Dedifferentiated amniotic fluid mesenchymal stem cell (primary cell): Measurements from ENCODE around the gene SELENOM.

Source experiments
- DNase-seq: peaks from one replicate; pipeline ENCODE4 v3.0.0-alpha.2; 2016; ENCODE audit errors: extremely low spot score

The SELENOM gene

DNA sequence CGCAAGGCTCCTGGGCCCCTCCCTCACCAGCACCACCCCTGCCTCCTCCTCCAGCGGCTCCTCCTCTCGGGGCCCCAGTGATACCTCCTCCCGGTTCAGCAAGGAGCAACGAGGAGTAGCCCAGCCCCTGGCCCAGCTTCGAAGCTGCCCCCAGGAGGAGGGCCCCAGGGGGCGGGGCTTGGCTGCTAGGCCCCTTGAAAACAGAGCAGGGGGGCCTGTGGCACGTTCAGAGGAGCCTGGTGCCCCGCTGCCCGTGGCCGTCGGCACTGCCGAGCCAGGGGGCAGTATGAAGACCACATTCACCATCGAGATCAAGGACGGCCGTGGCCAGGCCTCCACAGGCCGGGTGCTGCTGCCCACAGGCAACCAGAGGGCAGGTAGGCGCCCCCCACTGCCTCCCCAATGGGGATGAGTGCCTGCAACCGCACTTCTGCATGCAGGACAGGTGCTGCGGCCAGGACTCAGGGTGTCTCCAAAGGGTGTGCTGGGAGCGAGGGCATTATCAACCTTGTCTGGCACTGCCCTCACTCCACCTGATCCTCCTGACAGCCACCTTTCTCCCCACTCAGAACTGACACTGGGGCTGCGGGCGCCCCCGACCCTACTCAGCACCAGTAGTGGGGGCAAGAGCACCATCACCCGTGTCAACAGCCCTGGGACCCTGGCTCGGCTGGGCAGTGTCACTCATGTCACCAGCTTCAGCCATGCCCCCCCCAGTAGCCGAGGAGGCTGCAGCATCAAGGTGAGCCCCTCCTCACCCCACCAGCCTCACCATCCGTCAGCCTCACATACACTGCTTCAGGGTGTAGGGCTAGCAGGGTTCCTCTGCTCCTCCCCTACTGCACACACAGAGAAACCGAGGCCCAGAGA lies 16.0 kb downstream of the SELENOM start:
- no peak for DNase-seq

- DNase-seq = no peak
Observed at GRCh38 chr22:31090217-31091085, 16.9 kb downstream of the SELENOM start.

- no peak for DNase-seq
Observed at GRCh38 chr22:31089160-31090100, 17.9 kb downstream of the SELENOM start.

DNA sequence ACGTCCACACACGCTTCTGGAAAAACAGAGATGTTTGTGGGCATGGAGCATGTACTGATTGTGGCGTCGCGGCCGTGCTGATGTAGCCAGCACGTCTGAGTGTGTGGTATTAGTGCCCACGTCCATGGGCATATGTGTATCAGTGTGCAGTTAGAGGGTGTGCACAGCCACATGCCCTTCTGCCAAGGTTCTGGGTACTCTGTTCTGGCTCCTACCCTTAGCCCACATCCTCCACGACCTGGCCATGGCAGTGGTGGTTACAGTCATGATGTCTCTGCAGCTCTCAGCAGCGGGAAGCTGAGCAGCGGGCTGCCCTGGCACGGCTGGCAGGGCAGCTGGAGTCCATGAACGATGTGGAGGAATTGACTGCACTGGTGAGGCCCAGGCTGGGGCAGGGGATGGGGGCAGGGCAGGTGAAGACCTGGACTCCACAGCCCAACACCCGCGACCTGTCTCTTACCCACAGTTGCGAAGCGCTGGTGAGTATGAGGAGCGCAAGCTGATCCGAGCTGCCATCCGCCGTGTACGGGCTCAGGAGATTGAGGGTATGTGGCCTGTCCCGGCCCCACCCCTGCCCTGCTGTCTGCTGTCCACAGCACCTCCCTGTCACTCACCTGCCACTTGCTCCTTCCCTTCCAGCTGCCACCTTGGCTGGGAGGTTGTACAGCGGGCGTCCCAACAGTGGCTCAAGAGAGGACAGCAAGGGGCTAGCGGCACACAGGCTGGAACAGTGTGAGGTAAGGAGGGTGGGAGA lies 19.0 kb downstream of the SELENOM start:
- DNase-seq = no peak

DNA sequence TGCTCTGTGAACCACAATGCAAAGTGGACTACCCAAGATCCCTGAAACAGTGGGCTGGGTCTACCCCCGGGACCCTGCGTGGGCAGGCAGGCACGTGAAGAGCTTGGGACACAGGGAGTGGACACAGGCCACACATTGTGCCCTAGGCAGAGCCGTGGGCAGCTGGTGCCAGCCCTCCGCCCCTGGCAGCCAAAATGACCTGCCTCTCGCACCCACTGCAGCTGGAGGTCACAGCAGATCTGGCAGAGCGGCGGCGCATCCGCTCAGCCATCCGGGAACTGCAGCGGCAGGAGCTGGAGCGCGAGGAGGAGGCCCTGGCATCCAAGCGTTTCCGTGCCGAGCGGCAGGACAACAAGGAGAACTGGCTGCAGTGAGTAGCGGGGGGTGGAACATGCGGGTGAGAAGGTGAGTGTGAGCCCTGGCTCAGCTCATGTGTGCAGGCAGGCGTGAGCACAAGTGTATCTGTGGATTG lies 19.6 kb downstream of the SELENOM start:
- no peak for DNase-seq

DNA sequence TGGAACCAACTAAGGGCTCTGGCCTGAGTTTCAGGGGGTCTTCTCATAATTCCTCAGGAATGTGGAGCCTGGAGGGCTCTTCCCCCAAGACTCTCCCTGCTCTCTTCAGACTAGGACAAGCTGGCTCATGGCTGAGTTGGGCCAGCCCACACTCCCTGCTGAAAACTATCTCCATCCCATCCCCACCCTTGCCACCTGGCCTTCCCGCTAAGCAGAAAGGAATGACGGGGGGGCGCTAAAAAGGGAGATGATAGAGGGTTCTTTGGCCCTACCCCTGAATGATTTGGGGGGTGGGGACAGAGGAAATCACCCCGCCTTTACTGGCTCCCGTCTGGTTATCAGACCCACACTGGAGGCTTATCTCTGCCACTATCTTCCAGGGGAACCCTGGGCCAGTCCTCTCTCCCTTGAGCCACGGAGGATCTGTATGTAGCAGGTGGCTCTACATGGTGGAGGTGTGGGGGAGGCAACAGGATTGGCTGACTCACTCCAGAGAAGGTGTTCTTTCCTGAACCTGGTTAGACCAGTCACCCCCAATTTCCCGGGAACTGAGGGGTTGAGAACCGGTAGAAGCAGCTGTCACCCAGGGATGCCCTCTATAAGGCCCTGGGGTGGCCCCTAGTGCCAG lies 20.6 kb downstream of the SELENOM start:
- DNase-seq = no peak

DNA sequence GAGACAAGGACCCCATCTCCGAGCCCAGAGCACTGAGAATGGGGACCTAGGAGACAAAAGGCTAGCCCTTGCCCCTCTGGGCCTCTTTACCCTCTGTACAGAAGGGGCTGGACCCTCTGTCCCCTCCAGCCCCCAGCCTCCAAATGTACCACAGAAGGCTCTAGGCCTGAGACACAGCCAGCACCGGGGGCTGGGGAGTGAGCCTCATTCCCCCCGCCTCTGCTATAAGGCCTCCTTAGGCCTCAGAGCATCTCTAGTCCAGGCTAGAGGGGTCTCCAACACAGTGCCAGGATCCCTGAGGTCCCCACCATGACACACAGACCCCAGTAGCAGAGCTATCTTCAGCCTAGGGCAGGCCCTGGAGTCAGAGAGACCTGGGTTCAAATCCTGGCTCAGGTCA lies 21.4 kb downstream of the SELENOM start:
- DNase-seq = no peak

- no peak for DNase-seq
Observed at GRCh38 chr22:31085493-31085824, 21.9 kb downstream of the SELENOM start.

DNA sequence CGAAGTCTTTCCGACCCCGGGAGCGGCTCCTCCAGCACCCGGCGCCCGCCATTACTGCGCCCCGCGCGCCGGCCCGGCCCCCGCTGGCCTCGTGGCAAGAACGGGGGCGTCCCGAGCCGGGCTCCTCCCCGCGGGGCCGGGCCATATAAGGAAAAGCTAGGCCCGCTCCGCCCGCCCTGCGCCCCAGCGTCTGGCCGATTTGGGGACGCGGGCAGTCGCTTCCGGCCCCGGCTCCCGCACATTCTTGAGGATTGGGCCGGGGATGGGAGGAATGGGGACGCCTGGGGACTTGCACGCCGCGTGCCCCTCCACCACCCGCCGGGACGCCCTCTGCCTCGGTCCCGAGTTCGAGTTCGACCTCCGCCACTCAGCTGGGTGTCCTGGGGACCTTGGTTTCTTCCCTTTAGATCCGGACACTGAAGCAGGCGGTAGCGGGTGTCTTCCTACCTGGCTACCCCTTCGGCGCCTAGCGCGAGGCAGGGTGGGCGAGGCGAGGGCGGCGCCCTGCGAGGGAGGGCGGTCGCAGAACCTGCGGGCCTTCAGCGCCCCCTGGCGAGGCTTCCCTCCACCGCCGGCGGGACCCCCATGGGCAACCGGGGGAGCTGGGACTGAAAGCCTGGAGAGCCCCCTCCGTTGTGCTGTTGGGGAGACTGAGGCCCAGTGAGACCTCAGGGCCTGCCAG lies 22.4 kb downstream of the SELENOM start:
- DNase-seq = peak; percentile 51

- DNase-seq = no peak
Observed at GRCh38 chr22:31083923-31084810, 23.2 kb downstream of the SELENOM start.

GRCh38 chr22:31083377-31083768 lies 24.0 kb downstream of the SELENOM start:
- DNase-seq = no peak

GRCh38 chr22:31082606-31083376 lies 24.6 kb downstream of the SELENOM start:
- DNase-seq = no peak

DNA sequence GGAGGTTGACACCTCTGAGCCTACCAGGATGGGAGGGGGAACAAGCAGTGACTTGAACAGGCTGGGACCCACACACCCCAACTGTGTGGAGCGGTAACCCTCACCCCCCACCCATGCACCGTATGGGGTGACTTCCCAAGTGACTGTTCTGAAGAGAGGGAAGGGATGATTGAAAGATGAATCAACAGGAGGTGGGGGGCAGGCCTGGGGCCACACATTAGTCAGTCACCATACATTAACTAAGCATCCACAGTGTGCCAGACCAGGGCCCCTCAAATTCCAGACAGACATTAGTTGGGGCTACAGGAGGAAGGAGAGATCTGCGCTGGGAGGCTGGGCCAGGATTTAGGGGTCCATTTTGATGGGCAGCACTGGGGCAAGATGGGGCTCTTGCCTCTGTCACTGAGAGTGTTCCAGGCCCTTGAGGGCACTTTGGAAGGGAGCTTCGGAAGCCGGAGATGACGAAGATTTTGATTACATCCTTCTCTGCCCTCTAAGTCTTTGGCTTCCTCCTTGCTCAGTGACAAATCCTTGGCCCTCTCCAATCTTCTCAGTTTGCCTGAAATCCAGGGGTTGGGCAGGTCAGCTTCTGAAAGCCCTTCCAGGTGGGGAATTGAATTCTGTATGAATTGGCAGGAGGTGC lies 25.3 kb downstream of the SELENOM start:
- no peak for DNase-seq

- peak; percentile 85 for DNase-seq
Observed at GRCh38 chr22:31080848-31081649, 26.3 kb downstream of the SELENOM start, which contains the start of gene SMTN. TSS of gene SMTN (plus strand) at chr22:31081318. CDS start at chr22:31083259, 1,941 bp downstream.

DNA sequence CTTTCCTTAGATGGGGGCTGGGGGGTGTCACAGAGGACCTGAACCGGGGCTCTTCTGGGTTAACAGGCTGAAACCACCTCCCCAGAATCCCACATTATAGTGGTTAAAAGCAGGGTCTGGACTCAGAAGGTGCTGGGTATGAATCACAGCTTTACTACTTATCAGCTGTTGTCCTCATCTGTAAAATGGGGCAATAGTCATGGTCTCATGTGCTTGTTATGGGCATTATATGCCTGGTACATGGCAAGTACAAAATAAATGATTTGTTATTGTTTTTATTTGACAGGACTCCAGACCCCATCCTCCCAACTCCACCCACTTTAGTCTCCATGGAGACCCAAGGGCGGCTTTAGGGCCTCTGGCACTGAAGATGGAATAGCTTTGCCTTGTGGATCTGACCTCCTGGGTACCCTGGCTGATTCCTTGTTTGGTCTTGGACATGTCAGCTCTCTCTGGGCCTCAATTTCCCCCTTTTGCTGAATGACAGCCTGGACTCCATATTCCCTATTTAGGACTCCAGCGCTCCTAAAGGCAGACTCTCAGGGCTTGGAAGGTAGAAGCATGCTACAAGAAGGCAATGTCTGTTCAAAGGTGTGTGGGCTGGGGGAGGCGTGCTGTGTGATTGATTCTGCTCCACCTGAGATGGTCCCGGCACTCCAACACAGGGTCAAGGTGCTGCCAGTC lies 27.1 kb downstream of the SELENOM start:
- DNase-seq = no peak

- no peak for DNase-seq
Observed at GRCh38 chr22:31079095-31079642, 28.2 kb downstream of the SELENOM start.
